Right forelimb (tissue), 1 donor: Measurements from ENCODE around the gene SPTB.

ENCODE experiments used
- DNase-seq: peaks from one replicate; pipeline ENCODE4 v3.0.0-alpha.2; 2018

The SPTB gene

DNA sequence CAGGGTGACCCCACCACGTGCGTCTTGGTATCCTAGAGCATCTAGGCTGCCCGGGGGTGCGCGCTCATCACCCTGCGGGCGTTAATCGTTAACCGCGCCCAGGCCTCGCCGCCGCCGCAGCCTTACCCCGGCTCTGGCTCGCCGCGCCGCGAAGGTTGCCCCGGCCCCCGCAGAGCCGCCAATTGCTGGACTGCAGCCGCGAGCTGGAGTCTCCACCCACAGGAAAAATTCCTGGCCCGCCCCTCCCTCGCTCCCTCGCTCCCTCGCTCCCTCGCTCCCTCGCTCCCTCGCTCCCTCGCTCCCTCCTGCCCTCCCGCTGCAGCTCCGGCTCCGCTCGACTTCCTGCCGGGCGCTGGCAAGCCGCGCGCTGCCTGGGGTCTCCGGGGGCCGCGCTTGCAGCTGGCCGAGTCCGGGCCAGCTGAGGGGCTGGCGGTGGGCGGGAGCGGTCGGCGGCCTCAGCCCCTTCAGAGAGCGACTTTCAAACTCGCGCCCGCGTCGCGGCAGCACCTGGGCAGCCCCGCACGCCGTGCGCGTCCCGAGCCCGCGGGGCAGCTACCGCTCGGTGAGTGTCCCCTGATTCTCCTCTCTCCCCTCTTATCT lies 175.5 kb downstream of the SPTB start, which contains the start of gene PLEKHG3:
Gene PLEKHG3 (plus strand): TSS at position 282 of the 600 bp plus-strand sequence. CDS start 23,208 bp downstream, outside the sequence.
- peak; percentile 86 for DNase-seq

DNA sequence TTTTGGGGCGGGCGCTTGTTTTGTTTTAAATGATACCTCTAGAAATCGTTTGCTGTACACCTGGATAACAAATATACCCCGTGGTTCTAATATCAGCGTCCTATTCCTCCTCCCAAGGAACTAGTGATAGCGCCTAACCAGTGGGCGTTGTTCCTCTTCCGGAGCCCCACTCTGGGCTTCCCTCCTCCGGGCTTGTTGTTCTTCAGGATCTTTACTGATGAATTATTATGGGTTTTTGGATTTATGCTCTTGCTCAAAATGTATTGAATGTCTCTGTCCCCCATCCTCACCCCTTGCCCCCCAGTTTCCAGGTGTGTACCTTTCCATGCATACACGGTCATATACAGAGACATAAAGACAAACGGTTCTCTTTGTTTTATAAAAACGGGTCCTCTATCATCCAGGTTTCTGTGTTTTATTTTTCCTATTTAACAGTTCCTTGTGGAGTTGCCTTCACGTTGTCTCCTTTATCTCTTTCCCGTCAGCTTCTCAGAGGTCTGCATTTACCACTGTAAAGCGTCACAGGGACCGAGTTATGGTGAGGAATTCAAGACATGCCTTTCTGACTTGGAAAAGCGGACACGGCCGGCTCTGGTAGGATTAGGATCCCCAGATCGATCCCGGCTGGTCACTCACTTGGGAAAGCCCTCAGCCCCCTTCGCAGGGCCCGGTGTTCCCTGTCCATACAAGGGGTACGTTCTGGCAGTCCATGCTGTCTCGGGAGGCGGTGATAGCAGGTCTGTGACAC lies 176.1 kb downstream of the SPTB start:
- no peak for DNase-seq

DNA sequence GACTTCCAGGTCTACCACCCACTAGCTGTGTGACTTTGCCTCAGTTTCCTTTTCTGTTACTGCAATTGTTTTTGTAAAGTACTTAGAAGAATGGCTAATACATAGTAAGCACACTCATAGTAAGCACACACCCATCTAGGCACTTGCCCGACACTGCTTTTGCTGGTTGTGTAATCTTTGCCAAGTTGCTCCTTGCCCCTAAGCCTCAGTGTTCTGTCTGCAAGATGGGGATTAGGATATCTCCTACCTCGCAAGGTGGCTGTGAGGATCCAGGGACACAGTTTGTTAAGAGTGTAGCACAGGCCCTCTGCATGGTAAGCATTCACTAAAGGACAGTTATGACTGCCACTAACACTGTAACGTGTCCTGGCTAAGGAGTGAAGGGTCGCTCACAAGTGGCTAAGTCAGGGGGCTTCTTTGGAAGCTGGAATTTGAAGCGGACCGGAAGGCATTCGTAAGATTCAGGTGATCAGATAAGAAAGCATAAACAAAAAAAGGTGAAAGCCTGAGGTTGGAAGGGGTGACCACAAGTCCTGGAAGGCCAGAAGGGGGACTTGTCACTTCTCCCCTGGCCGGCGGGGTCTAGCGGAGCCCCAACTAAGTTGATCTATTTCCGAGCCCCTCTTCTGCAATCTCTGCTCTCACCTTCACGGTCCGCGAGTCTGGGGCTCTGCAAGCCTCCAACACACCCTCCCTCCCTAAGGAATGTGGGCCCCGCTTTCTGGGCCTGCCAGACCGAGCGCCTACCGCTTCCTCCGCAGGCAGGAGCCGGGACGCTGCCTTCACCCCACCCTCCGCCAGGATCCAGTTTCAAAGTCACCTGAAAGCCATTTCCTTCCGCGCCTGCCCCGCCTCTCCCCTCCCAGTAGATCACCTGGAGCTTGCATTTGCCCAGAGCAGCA lies 177.0 kb downstream of the SPTB start:
- peak; percentile 42 for DNase-seq

DNA sequence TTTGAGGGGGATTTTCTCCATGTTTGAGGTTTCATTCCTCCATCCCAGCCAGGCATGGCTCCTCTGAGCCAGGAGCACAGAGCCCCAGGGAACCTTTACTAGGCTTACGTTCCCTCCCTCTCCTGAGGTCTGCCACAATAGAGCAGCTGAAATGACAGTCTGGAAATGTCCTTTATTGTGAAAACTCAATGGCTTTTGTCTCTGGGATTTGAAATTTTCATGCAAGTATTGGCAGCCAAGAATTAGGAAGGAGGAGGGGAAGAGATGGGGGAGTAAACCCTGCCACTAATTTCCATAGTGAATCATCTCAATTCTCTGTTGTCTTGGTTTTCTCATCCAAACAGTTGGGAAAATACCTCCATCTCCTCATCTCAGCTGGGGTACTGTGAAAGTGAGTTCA lies 178.0 kb downstream of the SPTB start:
- DNase-seq = peak; percentile 34

DNA sequence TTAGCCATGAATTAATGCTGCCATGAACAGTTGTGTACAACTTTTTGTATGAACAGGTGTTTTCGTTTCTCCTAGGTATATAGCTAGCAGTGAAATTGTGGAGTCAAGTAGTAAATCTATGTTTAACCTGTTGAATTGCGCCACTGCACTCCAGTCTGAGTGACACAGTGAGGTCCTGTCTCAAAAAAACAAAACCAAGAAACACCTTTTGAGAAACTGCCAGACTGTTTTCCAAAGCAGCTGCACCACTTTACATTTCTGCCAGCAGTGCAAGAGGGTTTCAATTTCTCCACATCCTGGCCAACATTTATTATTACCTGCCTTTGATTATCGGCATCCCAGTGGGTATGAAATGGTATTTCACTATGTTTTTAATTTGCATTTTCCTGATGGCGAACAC lies 178.8 kb downstream of the SPTB start:
- no peak for DNase-seq

DNA sequence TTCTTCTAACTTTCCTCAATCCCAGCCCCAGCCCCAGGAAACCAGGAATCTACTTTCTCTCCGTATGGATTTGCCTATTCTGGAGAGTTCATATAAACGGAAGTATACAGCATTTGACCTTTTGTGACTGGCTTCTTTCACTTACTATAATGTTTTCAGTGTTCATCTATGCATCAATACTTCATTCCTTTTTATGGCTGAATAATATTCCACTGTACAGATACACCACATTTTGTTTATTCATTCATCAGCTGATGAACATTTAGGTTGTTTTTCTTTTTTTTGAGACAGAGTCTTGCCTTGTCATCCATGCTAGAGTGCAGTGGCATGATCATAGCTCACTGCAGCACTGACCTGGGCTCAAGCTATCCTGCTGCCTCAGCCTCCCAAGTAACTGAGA lies 179.4 kb downstream of the SPTB start:
- DNase-seq = no peak

DNA sequence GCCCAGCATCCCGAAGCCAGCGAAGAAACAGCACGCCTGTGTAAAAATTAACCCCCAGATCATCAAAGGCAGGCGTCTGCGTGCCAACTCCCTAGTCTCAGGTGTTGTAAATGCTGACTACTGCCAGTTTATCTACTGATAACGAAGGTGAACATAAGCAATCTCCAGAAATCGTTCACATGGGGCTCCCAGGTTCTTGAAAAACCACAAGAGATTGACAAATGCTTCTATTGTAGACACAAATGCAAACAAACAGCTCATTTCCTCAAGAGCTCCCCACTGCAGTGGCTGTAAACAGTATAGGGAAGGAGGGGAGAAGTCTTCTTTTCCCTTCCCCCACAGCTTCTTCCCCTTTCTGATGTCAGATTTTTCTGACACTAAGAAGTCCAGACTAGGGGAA lies 180.8 kb downstream of the SPTB start:
- peak; percentile 19 for DNase-seq

DNA sequence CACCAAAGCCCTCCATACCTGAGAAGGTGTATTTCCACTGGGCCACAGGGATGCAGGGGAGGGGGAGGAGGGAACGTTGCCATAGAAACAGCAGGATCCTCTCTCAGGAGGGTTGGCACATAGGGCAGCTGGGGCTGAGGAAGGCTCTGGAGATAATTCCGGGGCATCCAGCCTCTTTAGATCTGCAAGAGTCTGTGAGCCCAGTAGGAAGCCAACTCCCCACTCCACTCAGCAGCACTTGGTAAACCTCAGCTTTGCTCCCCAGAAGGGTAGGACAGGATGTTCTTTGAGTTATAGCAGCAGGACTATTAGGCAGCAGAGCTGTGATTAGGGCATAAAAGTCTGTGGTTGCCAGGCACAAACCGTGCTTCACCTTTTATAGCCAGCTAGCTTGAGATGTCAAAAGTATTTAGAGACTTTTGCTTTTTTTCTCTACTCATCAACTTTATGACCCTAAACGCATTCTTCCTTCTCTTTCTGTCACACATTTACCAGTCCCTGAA lies 183.3 kb downstream of the SPTB start:
- peak; percentile 32 for DNase-seq
